Measurements from ENCODE around the gene FAP.
A peak's percentile ranks its signal among the peaks of the same experiment; 100 is the strongest.

FAP gene

GRCh38 chr2:162261032-162261945, 18.0 kb upstream of the FAP start:
- no peaks in the 10 kb centered on the region for H4K20me1 ChIP-seq
- peaks cover 0 to 6% (median 0%) of the 10 kb centered on the region in 11 experiments; a peak in 2 of 22 replicates for H3K9me3 ChIP-seq (replicated peaks in 1 of 11)
- peaks cover 0 to 17% (median 1%) of the 10 kb centered on the region in 11 experiments; a peak in 8 of 22 replicates for H3K36me3 ChIP-seq
- no peaks in the 10 kb centered on the region for H3K27me3 ChIP-seq
- peak overlapping the region in 10 of 11 experiments; percentile 13 to 83 (median 65); a peak in 19 of 22 replicates for H3K27ac ChIP-seq
- peak overlapping the region in 4 of 11 experiments; percentile 51 to 62 (median 57); a peak in 7 of 22 replicates for H3K9ac ChIP-seq
- TF ChIP-seq Cebpa-rat (IDR thresholded peaks at IDR 0.05) = no peak
- peak overlapping the region in 2 of 10 experiments; percentile 13 to 20; a peak in 2 of 20 replicates for H3K4me3 ChIP-seq
- peak overlapping the region; percentile 20 to 87 (median 58); a peak in 19 of 22 replicates for H3K4me2 ChIP-seq
- peaks cover 5 to 57% (median 15%) of the 10 kb centered on the region in 10 experiments; a peak in 19 of 20 replicates for H3K4me1 ChIP-seq

- no peaks in the 10 kb centered on the region for H3K36me3 ChIP-seq
Observed at GRCh38 chr2:162258686-162259085, 15.4 kb upstream of the FAP start.

GRCh38 chr2:162258169-162258568, 14.9 kb upstream of the FAP start:
- Histone ChIP-seq H3K27me3 (no peaks in the 10 kb centered on the region), H3K36me3 (no peaks in the 10 kb centered on the region), H4K20me1 (no peaks in the 10 kb centered on the region), H3K4me3 (no peak overlapping the region), H3K4me2 (peak overlapping the region in 2 of 11 experiments; percentile 16 to 46; a peak in 1 of 22 replicates), H3K27ac (no peak overlapping the region), H3K9ac (no peak overlapping the region), H3K9me3 (replicated peaks in 1 of 11) (peaks cover 0 to 6% (median 0%) of the 10 kb centered on the region in 11 experiments; a peak in 2 of 22 replicates), H3K4me1 (peaks cover 5 to 71% (median 15%) of the 10 kb centered on the region in 10 experiments; a peak in 19 of 20 replicates)
- no peak for TF ChIP-seq Cebpa-rat (IDR thresholded peaks at IDR 0.05)

More at GRCh38 chr2:162258686-162259085, 15.4 kb upstream of the FAP start:
- Histone ChIP-seq H3K9ac (no peak overlapping the region), H3K27ac (0 out of 22 replicates have a peak overlapping the region, but pooled peaks of 1 of the 11 experiments have one; percentile 15), H3K4me3 (no peak overlapping the region), H3K4me1 (peaks cover 5 to 71% (median 15%) of the 10 kb centered on the region in 10 experiments; a peak in 19 of 20 replicates), H4K20me1 (no peaks in the 10 kb centered on the region), H3K4me2 (peak overlapping the region in 3 of 11 experiments; percentile 8 to 46 (median 44); a peak in 5 of 22 replicates), H3K9me3 (replicated peaks in 1 of 11) (peaks cover 0 to 6% (median 0%) of the 10 kb centered on the region in 11 experiments; a peak in 2 of 22 replicates), H3K27me3 (no peaks in the 10 kb centered on the region)
- TF ChIP-seq Cebpa-rat (IDR thresholded peaks at IDR 0.05) = no peak

- no peak for TF ChIP-seq Cebpa-rat (IDR thresholded peaks at IDR 0.05)
- Histone ChIP-seq H3K36me3 (no peaks in the 10 kb centered on the region), H3K27me3 (no peaks in the 10 kb centered on the region), H3K27ac (no peak overlapping the region), H4K20me1 (no peaks in the 10 kb centered on the region), H3K4me1 (peaks cover 5 to 70% (median 15%) of the 10 kb centered on the region in 10 experiments; a peak in 19 of 20 replicates), H3K9ac (no peak overlapping the region), H3K4me3 (no peak overlapping the region), H3K4me2 (0 out of 22 replicates have a peak overlapping the region, but pooled peaks of 1 of the 11 experiments have one; percentile 46), H3K9me3 (replicated peaks in 1 of 11) (peaks cover 0 to under 1% (median 0%) of the 10 kb centered on the region in 11 experiments; a peak in 1 of 22 replicates)
Observed at GRCh38 chr2:162257425-162257824, 14.2 kb upstream of the FAP start.

- Histone ChIP-seq H3K4me1 (peaks cover 4 to 62% (median 11%) of the 10 kb centered on the region in 10 experiments; a peak in 19 of 20 replicates), H3K4me3 (no peak overlapping the region), H3K9me3 (replicated peaks in 1 of 11) (no peaks in the 10 kb centered on the region), H3K9ac (no peak overlapping the region), H3K27ac (no peak overlapping the region), H3K4me2 (peak overlapping the region in 1 of 11 experiments; percentile 41; a peak in 2 of 22 replicates), H3K27me3 (no peaks in the 10 kb centered on the region), H4K20me1 (no peaks in the 10 kb centered on the region), H3K36me3 (no peaks in the 10 kb centered on the region)
- no peak for TF ChIP-seq Cebpa-rat (IDR thresholded peaks at IDR 0.05)
Observed at GRCh38 chr2:162256591-162256991, 13.3 kb upstream of the FAP start.

GRCh38 chr2:162254236-162254871, 11.1 kb upstream of the FAP start:
- Histone ChIP-seq H4K20me1 (no peaks in the 10 kb centered on the region), H3K4me3 (no peak overlapping the region), H3K4me2 (peak overlapping the region in 2 of 11 experiments; percentile 20 to 36; a peak in 3 of 22 replicates), H3K9ac (no peak overlapping the region), H3K4me1 (peaks cover 0 to 44% (median 0%) of the 10 kb centered on the region in 10 experiments; a peak in 4 of 20 replicates), H3K27ac (peak overlapping the region in 1 of 11 experiments; percentile 46; a peak in 2 of 22 replicates), H3K36me3 (no peaks in the 10 kb centered on the region), H3K27me3 (no peaks in the 10 kb centered on the region), H3K9me3 (replicated peaks in 1 of 11) (peaks cover 0 to 12% (median 0%) of the 10 kb centered on the region in 11 experiments; a peak in 4 of 22 replicates)
- no peak for TF ChIP-seq Cebpa-rat (IDR thresholded peaks at IDR 0.05)

- no peaks in the 10 kb centered on the region for H3K27me3 ChIP-seq
- no peak overlapping the region for H3K9ac ChIP-seq
- H3K4me3 ChIP-seq = no peak overlapping the region
- no peaks in the 10 kb centered on the region for H4K20me1 ChIP-seq
- no peak overlapping the region for H3K27ac ChIP-seq
- no peak for TF ChIP-seq Cebpa-rat (IDR thresholded peaks at IDR 0.05)
- H3K4me1 ChIP-seq = peaks cover 0 to 35% (median 0%) of the 10 kb centered on the region in 10 experiments; a peak in 4 of 20 replicates
- H3K4me2 ChIP-seq = no peak overlapping the region
- H3K36me3 ChIP-seq = no peaks in the 10 kb centered on the region
- H3K9me3 ChIP-seq (replicated peaks in 1 of 11) = peaks cover 0 to 12% (median 0%) of the 10 kb centered on the region in 11 experiments; a peak in 4 of 22 replicates
Observed at GRCh38 chr2:162253435-162253834, 10.2 kb upstream of the FAP start.

GRCh38 chr2:162252153-162252552, 8.9 kb upstream of the FAP start:
- Histone ChIP-seq H4K20me1 (no peaks in the 10 kb centered on the region), H3K27ac (no peak overlapping the region), H3K36me3 (no peaks in the 10 kb centered on the region), H3K9me3 (replicated peaks in 1 of 11) (peaks cover 0 to 12% (median 0%) of the 10 kb centered on the region in 11 experiments; a peak in 4 of 22 replicates), H3K4me2 (no peak overlapping the region), H3K9ac (no peak overlapping the region), H3K4me1 (peaks cover 0 to 22% (median 0%) of the 10 kb centered on the region in 10 experiments; a peak in 4 of 20 replicates), H3K4me3 (no peak overlapping the region), H3K27me3 (no peaks in the 10 kb centered on the region)
- TF ChIP-seq Cebpa-rat (IDR thresholded peaks at IDR 0.05) = no peak
